ENCODE results near the gene FMNL2.

The FMNL2 gene

GRCh38 chr2:152433791-152434190 lies 98.8 kb downstream of the FMNL2 start:
- Histone ChIP-seq H2AFZ (ENCODE audit: low read length) (no peak overlapping the region), H3K4me2 (ENCODE audit: low read depth, low read length) (no peak overlapping the region), H3K36me3 (replicated peaks; ENCODE audit: insufficient read depth, low read length) (no peaks in the 10 kb centered on the region), H3K4me1 (ENCODE audit: low read length) (no peaks in the 10 kb centered on the region), H3F3A (ENCODE audit: insufficient read depth, low read length) (no peaks in the 10 kb centered on the region), H4K20me1 (ENCODE audit: insufficient read depth, low read length) (no peaks in the 10 kb centered on the region), H3K79me2 (ENCODE audit: low read length) (no peaks in the 10 kb centered on the region), H3K27me3 (replicated peaks; ENCODE audit: insufficient read depth, low read length) (no peaks in the 10 kb centered on the region), H3K9me2 (replicated peaks; ENCODE audit: insufficient read depth, low read length) (no peaks in the 10 kb centered on the region), H3K9me3 (replicated peaks; ENCODE audit: insufficient read depth, low read length) (no peaks in the 10 kb centered on the region), H3K4me3 (ENCODE audit: low read length) (no peak overlapping the region), H3K27ac (ENCODE audit: low read length) (no peak overlapping the region), H3K9ac (ENCODE audit: low read length) (no peak overlapping the region)
- DNase-seq, result no peak
- TF ChIP-seq EZH2phosphoT487 (IDR thresholded peaks at IDR 0.05; ENCODE audit: low read length) (no peak), CTCF (IDR thresholded peaks at IDR 0.05; ENCODE audit: low read length) (no peak), EZH2 (optimal IDR thresholded peaks at IDR 0.05; ENCODE audit: low read depth, low read length) (no peak)

- H4K20me1 ChIP-seq (ENCODE audit: insufficient read depth, low read length), result no peaks in the 10 kb centered on the region
- H3K79me2 ChIP-seq (ENCODE audit: low read length), result no peaks in the 10 kb centered on the region
- H3K4me1 ChIP-seq (ENCODE audit: low read length), result no peaks in the 10 kb centered on the region
- no peak for DNase-seq
- H2AFZ ChIP-seq (ENCODE audit: low read length), result no peak overlapping the region
- no peaks in the 10 kb centered on the region for H3K9me3 ChIP-seq (replicated peaks; ENCODE audit: insufficient read depth, low read length)
- TF ChIP-seq EZH2phosphoT487 (IDR thresholded peaks at IDR 0.05; ENCODE audit: low read length) (no peak), CTCF (IDR thresholded peaks at IDR 0.05; ENCODE audit: low read length) (no peak), EZH2 (optimal IDR thresholded peaks at IDR 0.05; ENCODE audit: low read depth, low read length) (no peak)
- H3K36me3 ChIP-seq (replicated peaks; ENCODE audit: insufficient read depth, low read length), result no peaks in the 10 kb centered on the region
- H3F3A ChIP-seq (ENCODE audit: insufficient read depth, low read length), result no peaks in the 10 kb centered on the region
- H3K9ac ChIP-seq (ENCODE audit: low read length), result no peak overlapping the region
- H3K27ac ChIP-seq (ENCODE audit: low read length), result no peak overlapping the region
- no peaks in the 10 kb centered on the region for H3K27me3 ChIP-seq (replicated peaks; ENCODE audit: insufficient read depth, low read length)
- H3K4me3 ChIP-seq (ENCODE audit: low read length), result no peak overlapping the region
- no peaks in the 10 kb centered on the region for H3K9me2 ChIP-seq (replicated peaks; ENCODE audit: insufficient read depth, low read length)
- no peak overlapping the region for H3K4me2 ChIP-seq (ENCODE audit: low read depth, low read length)
These were observed 99.6 kb downstream of the FMNL2 start for GRCh38 chr2:152434395-152435182.

DNA sequence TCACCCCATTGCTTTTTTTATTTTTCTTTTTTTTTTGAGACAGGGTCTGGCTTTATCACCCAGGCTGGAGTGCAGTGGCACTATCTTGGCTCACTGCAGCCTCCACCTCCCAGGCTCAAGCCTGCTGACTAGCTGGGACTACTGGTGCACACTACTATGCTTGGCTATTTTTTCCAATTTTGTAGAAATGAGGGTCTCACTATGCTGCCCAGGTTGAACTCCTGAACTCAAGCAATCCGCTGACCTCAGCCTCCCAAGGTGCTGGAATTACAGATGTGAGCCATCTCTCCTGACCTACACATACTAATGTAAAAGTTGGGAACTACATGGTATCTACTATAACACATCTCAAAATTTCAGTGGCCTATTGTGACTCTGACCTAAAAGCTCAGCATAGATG lies 101.2 kb downstream of the FMNL2 start:
- H2AFZ ChIP-seq (ENCODE audit: low read length), result no peak overlapping the region
- no peaks in the 10 kb centered on the region for H3K9me3 ChIP-seq (replicated peaks; ENCODE audit: insufficient read depth, low read length)
- no peaks in the 10 kb centered on the region for H3K27me3 ChIP-seq (replicated peaks; ENCODE audit: insufficient read depth, low read length)
- H3K36me3 ChIP-seq (replicated peaks; ENCODE audit: insufficient read depth, low read length), result no peaks in the 10 kb centered on the region
- H3K9me2 ChIP-seq (replicated peaks; ENCODE audit: insufficient read depth, low read length), result no peaks in the 10 kb centered on the region
- H3F3A ChIP-seq (ENCODE audit: insufficient read depth, low read length), result no peaks in the 10 kb centered on the region
- no peak overlapping the region for H3K4me3 ChIP-seq (ENCODE audit: low read length)
- no peaks in the 10 kb centered on the region for H3K79me2 ChIP-seq (ENCODE audit: low read length)
- H4K20me1 ChIP-seq (ENCODE audit: insufficient read depth, low read length), result no peaks in the 10 kb centered on the region
- no peak overlapping the region for H3K4me2 ChIP-seq (ENCODE audit: low read depth, low read length)
- no peak overlapping the region for H3K27ac ChIP-seq (ENCODE audit: low read length)
- DNase-seq, result no peak
- no peaks in the 10 kb centered on the region for H3K4me1 ChIP-seq (ENCODE audit: low read length)
- no peak for TF ChIP-seq EZH2 (optimal IDR thresholded peaks at IDR 0.05; ENCODE audit: low read depth, low read length)
- TF ChIP-seq EZH2phosphoT487 (IDR thresholded peaks at IDR 0.05; ENCODE audit: low read length), result no peak
- TF ChIP-seq CTCF (IDR thresholded peaks at IDR 0.05; ENCODE audit: low read length), result no peak
- H3K9ac ChIP-seq (ENCODE audit: low read length), result no peak overlapping the region

Data from MM.1S (cell line).